IMR-90 (cell line): ENCODE data around the gene STAC2.

Experiments
- CEBPB ChIP-seq: IDR thresholded peaks from 2 replicates; pipeline ENCODE4 v1.6.1; 2012; ENCODE audit warnings: low read depth, low read length, improper control_type of control experiment
- CHD1 ChIP-seq: IDR thresholded peaks from 2 replicates; pipeline ENCODE4 v1.6.1; 2012; ENCODE audit warnings: low read depth, low read length, improper control_type of control experiment
- CTCF ChIP-seq: conservative IDR thresholded peaks from 2 replicates; pipeline ENCODE4 v1.5.1; 2012; ENCODE audit warnings: mild to moderate bottlenecking, low read depth, low read length, improper control_type of control experiment
- FOS ChIP-seq: fragments of 150-350 bp; IDR thresholded peaks from 2 replicates; pipeline ENCODE4 v1.6.1; 2016; ENCODE audit warnings: low read depth, low read length
- MAZ ChIP-seq: IDR thresholded peaks from 2 replicates; pipeline ENCODE4 v1.6.1; 2012; ENCODE audit warnings: low read depth, mild to moderate bottlenecking, low read length, improper control_type of control experiment, moderate library complexity, borderline replicate concordance
- POLR2A ChIP-seq: IDR thresholded peaks from 2 replicates; pipeline ENCODE4 v1.6.1; 2012; ENCODE audit warnings: mild to moderate bottlenecking, low read depth, low read length
- RAD21 ChIP-seq: IDR thresholded peaks from 2 replicates; pipeline ENCODE4 v1.6.1; 2012; ENCODE audit warnings: low read length, improper control_type of control experiment
- SMC3 ChIP-seq: fragments of 150-350 bp; IDR thresholded peaks from 2 replicates; pipeline ENCODE4 v1.6.1; 2016; ENCODE audit warnings: low read depth, mild to moderate bottlenecking, antibody characterized with exemption, low read length, moderate library complexity
- USF2 ChIP-seq: fragments of 150-350 bp; IDR thresholded peaks from 2 replicates; pipeline ENCODE4 v1.6.1; 2017; ENCODE audit warnings: mild to moderate bottlenecking, antibody characterized with exemption, low read length, low read depth

DNA sequence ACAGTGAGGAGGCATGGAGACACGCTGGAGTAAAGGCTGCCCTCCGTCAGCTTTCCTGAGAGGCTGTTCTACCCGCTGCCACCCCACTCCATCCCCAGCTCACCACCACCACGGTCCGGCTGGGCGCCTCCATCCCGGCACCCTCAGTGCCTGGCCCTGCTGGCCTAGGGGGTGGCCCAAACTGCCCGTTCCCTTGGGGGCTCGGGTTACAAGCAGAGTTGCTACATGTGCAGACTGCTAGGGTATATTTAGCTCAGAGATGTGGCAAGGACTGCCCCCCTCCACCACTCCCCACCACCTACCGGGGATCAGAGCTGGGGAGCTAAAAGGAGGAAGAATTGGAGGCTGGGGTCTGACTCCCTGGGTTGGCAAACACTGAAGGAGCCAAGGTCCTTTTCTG lies 32.4 kb downstream of the STAC2 start:
- no peak for TF ChIP-seq POLR2A
- TF ChIP-seq CTCF = no peak
- TF ChIP-seq FOS = no peak
- TF ChIP-seq USF2 = no peak
- no peak for TF ChIP-seq CHD1
- no peak for TF ChIP-seq RAD21
- no peak for TF ChIP-seq SMC3
- TF ChIP-seq CEBPB = no peak
- TF ChIP-seq MAZ = no peak
